Activated CD4-positive, alpha-beta T cell treated with anti-CD3 and anti-CD28 coated beads for 24 hours (primary cell): ENCODE results near the gene CEACAM16.
"Not testable (repeated sequence)": the region's sequence is repeated elsewhere in the genome, so short reads cannot be mapped to it uniquely, and the experiment has no call there.

Source experiments
- DNase-seq, 2 donors: peaks; one replicate each; pipeline ENCODE4 v3.0.0-alpha.2; 2020; ENCODE audit warnings: low read depth in 2 of 2

The CEACAM16 gene

GRCh38 chr19:44677019-44677811 is 21.7 kb upstream of the CEACAM16 start:
- DNase-seq = no peak

- no peak for DNase-seq
Observed at GRCh38 chr19:44680536-44680935, 18.4 kb upstream of the CEACAM16 start.

GRCh38 chr19:44681992-44682790 is 16.8 kb upstream of the CEACAM16 start:
- DNase-seq = no peak

- DNase-seq = no peak
Observed at GRCh38 chr19:44682807-44683206, 16.1 kb upstream of the CEACAM16 start.

- no peak for DNase-seq
Observed at GRCh38 chr19:44683434-44684210, 15.3 kb upstream of the CEACAM16 start.

- not testable (repeated sequence) for DNase-seq
Observed at GRCh38 chr19:44684396-44684795, 14.6 kb upstream of the CEACAM16 start.

GRCh38 chr19:44684892-44685863 is 13.8 kb upstream of the CEACAM16 start:
- DNase-seq = no peak

- DNase-seq = no peak
Observed at GRCh38 chr19:44685877-44686276, 13.1 kb upstream of the CEACAM16 start.

- DNase-seq = no peak
Observed at GRCh38 chr19:44686896-44687295, 12.1 kb upstream of the CEACAM16 start.

- no peak for DNase-seq
Observed at GRCh38 chr19:44687888-44688287, 11.1 kb upstream of the CEACAM16 start.

- DNase-seq = peak; percentile 75 to 81
Observed at GRCh38 chr19:44689290-44690130, 9.4 kb upstream of the CEACAM16 start.

GRCh38 chr19:44690131-44690440 is 8.9 kb upstream of the CEACAM16 start:
- DNase-seq = no peak

GRCh38 chr19:44692379-44692721 is 6.6 kb upstream of the CEACAM16 start:
- no peak for DNase-seq

- peak; percentile 4 to 18 for DNase-seq
Observed at GRCh38 chr19:44694184-44694579, 4.8 kb upstream of the CEACAM16 start.

- no peak for DNase-seq
Observed at GRCh38 chr19:44696939-44697669, 1.8 kb upstream of the CEACAM16 start.

- DNase-seq = no peak
Observed at GRCh38 chr19:44697670-44698034, 1.3 kb upstream of the CEACAM16 start.

GRCh38 chr19:44700547-44700946 is 1.6 kb downstream of the CEACAM16 start:
- no peak for DNase-seq

- no peak for DNase-seq
Observed at GRCh38 chr19:44701228-44701627, 2.3 kb downstream of the CEACAM16 start.

GRCh38 chr19:44702551-44703176 is 3.7 kb downstream of the CEACAM16 start:
- DNase-seq = no peak
